GF-D8 (cell line): ENCODE data around the gene HSPA8.
"Not testable (repeated sequence)": the region's sequence is repeated elsewhere in the genome, so short reads cannot be mapped to it uniquely, and the experiment has no call there.

Experiments
- DNase-seq: peaks from one replicate; lab custom pipeline; 2025; lab: John Stamatoyannopoulos, UW

Gene HSPA8

DNA sequence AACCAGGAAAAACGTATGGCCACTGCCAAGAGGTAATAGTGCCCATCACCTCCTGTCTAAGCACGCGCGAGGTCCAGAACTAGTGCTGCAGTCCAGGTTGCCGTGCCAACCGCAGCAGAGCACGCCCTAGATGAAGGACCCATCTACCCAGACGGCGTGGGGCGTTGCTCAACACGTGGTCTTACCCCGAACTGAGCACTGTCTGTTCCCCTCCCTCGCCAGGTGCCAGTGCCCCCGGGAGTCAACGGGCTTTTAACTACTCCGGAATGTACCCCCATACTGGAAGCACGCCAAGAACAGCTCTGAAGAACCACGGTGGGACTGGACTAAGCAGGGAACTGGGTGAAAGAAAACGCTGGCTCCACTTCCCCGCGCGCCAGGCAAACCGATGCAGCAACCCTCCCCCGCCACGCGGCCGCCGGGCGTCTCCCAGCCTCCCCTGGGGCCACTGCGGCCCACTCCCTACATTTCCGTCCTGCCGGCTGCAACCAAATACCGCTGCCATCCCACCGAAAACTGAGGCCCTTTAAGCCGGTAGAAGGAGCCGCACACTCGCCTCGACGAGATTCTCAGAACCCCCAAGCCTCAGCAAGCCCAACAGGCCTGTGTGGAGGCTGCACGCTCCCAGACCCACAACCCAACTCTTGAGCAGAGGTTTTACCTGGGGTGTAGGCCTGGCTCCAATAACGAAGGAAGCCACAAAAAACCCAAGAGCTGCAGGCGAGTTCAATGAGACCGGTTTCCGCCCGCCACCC, at the start of gene HSPA8:
Gene HSPA8 (minus strand): TSS at position 734 of the 755 bp plus-strand sequence. CDS start 812 bp downstream, outside the sequence.
- DNase-seq, result peak; percentile 56

- peak; percentile 47 for DNase-seq
Observed at GRCh38 chr11:123111465-123111864, 49.5 kb upstream of the HSPA8 start.

GRCh38 chr11:123110397-123110796, 48.5 kb upstream of the HSPA8 start:
- DNase-seq, result no peak

- no peak for DNase-seq
Observed at GRCh38 chr11:123107945-123108495, 46.1 kb upstream of the HSPA8 start.

DNA sequence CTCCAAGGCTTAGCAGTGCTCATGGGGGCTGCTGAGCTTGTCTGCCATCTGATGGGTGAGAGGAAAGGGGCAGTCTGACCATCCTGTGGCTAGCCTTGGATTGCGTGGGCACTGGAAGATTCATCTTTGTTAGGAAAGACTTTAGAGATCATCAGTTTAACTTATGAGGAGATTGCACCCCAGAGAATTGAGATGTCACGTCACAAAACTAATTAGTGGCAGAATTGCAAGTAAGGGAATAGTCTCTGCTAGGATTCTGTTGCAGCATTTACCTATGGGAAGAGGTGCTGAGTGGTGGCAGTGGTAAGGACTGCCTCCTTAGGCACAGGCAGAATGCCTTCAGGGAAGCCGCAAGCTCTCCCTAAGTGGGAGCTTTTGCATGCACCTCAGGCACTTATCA, 42.8 kb upstream of the HSPA8 start:
- DNase-seq, result no peak

DNA sequence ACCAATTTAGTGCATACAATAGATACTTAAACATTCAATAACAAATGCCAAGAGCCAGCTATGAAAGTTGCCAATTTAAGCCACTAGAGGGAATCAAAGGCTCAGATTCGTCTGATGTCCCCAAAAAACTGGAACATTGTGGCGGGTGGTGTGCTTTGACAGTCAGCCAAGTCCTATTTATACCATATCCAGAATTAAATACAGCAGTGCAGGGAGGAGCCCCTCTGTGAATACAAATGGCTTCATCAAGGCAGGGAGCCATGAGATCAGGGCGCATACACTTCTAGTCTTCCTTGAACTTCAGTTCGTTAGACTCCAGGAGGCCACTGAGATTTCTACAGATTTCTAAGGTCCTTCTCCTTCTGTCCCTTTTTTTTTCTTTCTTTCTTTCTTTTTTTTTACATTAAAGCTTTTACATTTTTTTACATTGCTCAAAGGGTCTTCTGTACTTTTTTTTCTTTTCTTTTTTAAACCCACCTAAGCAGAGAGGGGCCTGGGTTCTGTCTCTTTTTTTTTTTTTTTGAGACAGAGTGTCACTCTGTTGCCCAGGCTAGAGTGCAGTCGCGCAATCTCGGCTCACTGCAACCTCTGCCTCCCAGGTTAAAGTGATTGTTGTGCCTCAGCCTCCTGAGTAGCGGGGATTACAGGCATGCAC, 41.5 kb upstream of the HSPA8 start:
- DNase-seq, result peak; percentile 38

DNA sequence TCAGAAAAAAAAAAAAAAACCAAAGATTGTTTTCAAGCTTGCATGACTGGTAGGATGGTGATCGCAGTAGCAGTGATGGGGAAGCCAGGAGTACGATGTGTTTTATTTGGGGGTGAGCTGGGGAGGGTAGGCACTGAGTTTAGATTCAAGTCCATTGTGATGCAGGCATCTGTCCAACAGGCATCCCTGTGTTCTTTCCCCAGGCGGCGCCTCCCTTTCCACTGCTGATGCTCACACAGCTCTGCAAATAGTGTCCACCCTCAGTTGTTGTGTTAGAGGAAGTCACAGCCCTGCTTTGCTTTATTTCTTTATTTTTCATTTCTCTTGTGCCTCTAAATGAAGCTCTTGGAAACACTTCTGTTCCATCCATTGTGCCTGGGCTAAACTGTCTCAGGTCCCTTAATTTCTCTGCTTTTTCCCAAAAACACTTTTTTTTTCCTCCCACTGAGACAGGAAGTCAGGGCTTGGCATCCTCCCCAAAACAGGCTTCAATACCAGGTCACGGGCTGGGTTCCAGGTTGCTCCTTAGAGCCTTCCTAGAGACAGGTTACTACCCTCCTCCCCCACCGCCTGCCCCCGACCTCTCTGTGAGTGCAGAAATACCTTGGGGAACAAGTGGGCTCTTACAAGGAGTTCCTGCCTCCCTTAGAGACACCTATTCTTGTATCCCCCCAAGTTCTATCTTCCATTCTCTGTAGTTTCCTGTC, 38.6 kb upstream of the HSPA8 start:
- DNase-seq, result no peak

DNA sequence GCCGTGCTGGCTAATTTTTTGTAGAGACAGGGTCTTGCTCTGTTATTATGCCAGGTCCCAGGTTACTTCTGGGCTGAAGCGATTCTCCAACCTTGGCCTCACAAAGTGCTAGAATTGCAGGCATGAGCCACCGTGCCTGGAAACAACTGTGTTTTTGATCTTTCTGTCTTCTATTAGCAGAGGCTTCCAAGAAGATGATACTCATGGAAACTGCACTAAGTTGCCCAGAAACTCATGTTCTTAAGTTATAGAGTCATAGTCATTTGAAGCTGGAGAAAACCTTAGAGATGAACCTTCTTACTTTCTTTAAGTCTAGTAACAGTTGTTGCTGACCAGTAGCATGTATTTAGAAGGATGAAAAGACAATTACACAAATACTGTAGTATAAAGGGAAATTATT, 37.1 kb upstream of the HSPA8 start:
- no peak for DNase-seq

- DNase-seq, result no peak
Observed at GRCh38 chr11:123093739-123094138, 31.8 kb upstream of the HSPA8 start.

- DNase-seq, result no peak
Observed at GRCh38 chr11:123091506-123091905, 29.6 kb upstream of the HSPA8 start.

- DNase-seq, result not testable (repeated sequence)
Observed at GRCh38 chr11:123090168-123090567, 28.2 kb upstream of the HSPA8 start.

DNA sequence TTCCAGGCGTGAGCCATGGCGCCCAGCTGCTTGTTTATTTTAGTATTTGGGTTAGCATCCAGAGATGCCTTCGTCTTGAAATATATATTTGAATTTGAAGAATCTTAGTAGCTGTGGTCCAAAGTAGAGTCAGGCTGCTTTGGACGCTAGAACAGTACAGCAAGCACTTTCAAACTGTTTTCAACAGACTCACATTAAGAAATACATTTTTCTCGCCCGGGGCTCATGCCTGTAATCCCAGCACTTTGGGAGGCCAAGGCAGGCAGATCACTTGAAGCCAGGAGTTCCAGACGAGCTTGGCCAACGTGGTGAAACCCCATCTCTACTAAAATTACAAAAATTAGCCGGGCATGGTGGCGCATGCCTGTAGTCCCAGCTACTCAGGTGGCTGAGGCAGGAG, 27.0 kb upstream of the HSPA8 start:
- not testable (repeated sequence) for DNase-seq

DNA sequence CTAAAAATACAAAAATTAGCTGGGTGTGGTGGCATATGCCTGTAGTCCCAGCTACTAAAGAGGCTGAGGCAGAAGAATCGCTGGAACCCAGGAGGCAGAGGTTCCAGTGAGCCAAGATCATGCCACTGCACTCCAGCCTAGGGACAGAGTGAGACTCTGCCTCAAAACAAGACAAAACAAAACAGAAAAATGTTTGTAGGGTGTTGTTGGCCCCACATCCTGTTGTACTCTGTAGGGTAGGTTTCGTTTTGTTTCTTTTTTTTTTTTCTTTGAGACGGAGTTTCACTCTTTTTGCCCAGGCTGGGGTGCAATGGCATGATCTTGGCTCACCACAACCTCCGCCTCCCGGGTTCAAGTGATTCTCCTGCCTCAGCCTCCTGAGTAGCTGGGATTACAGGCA, 25.7 kb upstream of the HSPA8 start:
- DNase-seq, result not testable (repeated sequence)

DNA sequence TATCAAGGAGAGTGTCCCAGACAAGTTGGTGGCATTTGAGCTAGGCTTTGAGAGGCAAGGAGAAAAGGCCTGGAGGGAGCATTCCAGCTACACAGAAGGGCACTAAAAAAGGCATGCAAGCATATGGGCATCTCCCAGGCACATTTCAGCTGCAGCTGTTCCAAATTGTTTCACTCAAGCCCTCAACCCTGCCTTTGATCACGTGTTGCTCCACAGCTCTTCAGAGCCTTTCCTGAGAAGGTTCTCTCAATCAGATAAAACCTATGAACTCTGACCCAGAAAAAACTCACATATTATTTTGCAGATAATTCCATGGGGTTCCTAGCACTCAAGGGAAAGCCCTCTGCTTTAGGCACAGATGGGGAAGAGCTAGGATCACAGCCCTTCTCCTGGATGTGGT, 24.4 kb upstream of the HSPA8 start:
- DNase-seq, result no peak

- no peak for DNase-seq
Observed at GRCh38 chr11:123085497-123085896, 23.6 kb upstream of the HSPA8 start.

- DNase-seq, result no peak
Observed at GRCh38 chr11:123084454-123084853, 22.5 kb upstream of the HSPA8 start.

DNA sequence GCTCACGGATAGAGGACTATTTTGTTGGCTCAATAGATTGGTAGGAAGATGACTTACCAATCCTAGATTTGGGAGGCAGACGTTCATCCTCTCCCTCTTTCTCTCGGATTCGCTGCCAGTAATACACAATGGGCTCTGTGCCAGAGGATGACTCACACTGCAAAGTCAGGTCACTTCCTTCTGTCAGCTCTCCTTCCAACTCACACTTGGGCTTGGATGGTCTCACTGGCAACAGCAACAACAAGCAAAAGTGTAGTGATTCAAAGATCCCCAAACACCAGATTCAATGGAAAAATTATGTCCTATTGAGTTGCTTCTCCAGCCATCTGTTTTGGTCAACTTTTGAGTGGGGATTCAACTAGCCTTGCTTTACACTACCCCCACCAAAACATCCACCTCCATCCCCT, 21.7 kb upstream of the HSPA8 start:
- no peak for DNase-seq

DNA sequence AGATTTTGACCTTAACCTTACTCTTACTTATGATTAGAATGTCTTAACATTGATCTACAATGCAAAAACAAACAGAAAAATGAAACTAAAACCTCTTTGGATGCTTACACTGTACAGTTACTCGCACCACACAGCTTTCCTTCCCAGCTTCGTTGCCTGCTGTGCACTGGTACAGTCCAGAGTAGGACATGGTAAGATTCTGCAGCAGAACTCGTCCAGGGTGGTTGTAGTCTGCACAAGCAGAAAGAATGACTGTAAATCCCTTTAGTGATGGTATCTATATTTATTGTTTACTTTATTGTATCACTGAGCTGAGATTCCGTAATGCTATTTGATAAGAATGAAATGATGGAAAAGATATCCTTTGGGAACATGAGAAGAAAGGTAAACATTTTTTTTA, 21.0 kb upstream of the HSPA8 start:
- no peak for DNase-seq

DNA sequence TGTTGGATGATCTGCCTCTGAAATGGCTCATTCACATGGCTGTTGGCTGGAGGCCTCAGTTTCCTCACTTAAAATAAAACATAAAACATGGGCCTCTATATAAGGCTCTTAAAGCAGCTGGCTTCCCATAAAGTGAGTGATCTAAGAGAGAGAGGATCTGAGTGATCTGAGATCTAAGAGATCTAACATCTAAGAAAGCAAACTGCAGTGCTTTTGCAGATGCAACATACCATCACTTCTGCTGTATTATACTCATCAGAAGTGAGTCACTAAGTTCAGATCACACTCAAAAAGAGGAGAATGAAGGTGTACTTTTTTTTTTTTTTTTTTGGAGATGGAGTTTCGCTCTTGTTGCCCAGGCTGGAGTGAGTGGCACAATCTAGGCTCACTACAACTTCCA, 18.1 kb upstream of the HSPA8 start:
- DNase-seq, result no peak

- no peak for DNase-seq
Observed at GRCh38 chr11:123076484-123076883, 14.5 kb upstream of the HSPA8 start.

- no peak for DNase-seq
Observed at GRCh38 chr11:123073343-123074057, 11.6 kb upstream of the HSPA8 start.

GRCh38 chr11:123072762-123073161, 10.8 kb upstream of the HSPA8 start:
- DNase-seq, result no peak
